Right renal cortex interstitium (tissue), 3 donors: ENCODE data around the gene SUPT6H. TPM values are rescaled to one million over a fixed set of nuclear protein-coding genes. Genes with fewer than 3 reads are reported as not detected.

Experiments
- DNase-seq, 3 donors: peaks; one replicate each; pipeline ENCODE4 v3.0.0-alpha.2; 2013; ENCODE audit warnings: low read depth in 3 of 3, low spot score in 2 of 3
- polyA plus RNA-seq, 3 donors: library from polyadenylated mRNA; unstranded; fragments of 120-200 nt; gene quantifications; one replicate each; pipeline ENCODE4 v1.2.1, GENCODE V29; 2013; ENCODE audit not compliant: insufficient read length in 3 of 3

Gene SUPT6H
- polyA plus RNA-seq, 3 donors, result 67.1 to 73.6 (median 69.9) TPM

- DNase-seq, result no peak
Observed at GRCh38 chr17:28700278-28700677, 38.3 kb downstream of the SUPT6H start.

- DNase-seq, result no peak
Observed at GRCh38 chr17:28700830-28701492, 39.0 kb downstream of the SUPT6H start.

GRCh38 chr17:28702026-28702751 is 40.2 kb downstream of the SUPT6H start:
- no peak for DNase-seq

DNA sequence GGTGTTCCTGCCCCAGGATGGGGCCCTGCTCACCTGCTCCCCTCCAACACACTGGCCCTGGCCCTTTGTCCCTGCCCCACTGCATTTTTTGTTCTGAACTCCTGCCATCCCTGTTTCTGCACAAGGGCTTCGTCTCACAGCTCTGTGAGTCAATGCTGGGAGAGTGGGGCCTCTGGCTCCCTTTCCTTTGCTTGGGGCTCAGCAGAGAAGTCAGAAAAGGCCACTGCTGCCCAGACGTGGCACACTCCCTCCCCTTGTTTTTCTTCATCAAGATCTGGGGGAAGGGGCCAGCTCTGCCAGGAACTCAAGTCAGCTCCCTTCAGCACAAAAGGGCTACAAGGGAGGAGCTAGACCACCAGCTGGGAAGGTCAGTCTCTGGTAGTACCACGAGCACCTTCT is 40.7 kb downstream of the SUPT6H start:
- no peak for DNase-seq

- no peak for DNase-seq
Observed at GRCh38 chr17:28703552-28704218, 41.7 kb downstream of the SUPT6H start.

DNA sequence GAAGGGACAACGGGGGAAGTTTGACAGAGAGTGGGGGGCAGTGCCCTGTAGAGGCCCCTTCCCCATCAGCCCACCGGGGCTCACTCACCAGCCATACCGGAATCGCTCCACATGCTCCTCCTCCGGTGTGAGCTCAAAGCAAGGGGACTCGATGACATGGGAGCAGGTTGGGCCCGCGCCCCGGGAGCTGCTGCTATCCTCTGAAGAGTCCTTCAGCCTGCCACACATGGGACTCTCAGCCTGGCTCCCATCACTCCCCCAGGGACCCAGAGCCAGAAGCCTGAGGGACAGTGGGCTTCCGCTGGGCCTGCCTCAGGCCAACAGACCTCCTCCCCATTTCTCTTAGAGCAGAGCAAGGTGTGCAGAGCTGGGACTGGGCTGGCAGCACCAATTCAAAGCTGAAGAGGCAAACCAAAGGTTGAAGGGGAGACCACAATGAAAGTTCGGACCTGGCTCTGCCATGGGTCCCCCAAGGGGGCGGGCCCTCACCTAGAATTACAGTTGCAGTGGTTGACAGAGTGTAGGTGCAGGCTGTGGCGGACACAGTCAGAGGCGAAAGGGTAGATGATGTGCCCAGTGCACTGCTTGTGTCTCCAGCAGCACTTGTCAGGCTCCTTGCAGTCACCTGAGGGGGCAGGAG is 42.3 kb downstream of the SUPT6H start:
- no peak for DNase-seq

GRCh38 chr17:28705074-28705659 is 43.2 kb downstream of the SUPT6H start:
- DNase-seq, result no peak

DNA sequence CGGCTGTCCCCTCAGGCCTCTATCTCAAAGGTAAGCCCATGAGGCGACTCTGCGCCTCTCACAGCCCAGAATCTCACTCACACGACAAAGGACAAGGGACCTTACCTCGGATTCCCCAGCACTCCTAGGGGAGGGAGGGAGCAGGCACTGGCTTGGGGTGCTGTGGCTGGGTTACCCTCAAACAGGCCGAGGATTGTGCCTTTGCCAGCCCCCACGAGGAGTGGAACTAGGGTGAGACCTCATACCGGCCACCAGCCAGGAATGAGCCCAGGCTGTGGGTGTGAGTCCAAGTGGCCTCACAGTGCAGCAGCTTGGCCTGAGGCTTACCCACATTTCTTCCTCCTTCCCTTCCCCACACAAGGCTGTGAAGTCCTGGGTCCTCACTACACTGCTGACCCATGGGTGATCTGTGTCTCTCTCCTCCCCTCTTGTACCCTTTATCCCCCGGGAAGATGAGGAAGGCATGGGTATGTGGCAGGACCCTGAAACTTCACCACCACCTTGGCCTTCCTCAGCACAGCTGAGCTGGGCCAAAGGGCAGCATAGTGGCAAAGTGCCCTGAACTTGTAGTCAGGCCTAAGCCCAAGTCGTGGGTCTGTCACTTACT is 43.8 kb downstream of the SUPT6H start:
- no peak for DNase-seq

DNA sequence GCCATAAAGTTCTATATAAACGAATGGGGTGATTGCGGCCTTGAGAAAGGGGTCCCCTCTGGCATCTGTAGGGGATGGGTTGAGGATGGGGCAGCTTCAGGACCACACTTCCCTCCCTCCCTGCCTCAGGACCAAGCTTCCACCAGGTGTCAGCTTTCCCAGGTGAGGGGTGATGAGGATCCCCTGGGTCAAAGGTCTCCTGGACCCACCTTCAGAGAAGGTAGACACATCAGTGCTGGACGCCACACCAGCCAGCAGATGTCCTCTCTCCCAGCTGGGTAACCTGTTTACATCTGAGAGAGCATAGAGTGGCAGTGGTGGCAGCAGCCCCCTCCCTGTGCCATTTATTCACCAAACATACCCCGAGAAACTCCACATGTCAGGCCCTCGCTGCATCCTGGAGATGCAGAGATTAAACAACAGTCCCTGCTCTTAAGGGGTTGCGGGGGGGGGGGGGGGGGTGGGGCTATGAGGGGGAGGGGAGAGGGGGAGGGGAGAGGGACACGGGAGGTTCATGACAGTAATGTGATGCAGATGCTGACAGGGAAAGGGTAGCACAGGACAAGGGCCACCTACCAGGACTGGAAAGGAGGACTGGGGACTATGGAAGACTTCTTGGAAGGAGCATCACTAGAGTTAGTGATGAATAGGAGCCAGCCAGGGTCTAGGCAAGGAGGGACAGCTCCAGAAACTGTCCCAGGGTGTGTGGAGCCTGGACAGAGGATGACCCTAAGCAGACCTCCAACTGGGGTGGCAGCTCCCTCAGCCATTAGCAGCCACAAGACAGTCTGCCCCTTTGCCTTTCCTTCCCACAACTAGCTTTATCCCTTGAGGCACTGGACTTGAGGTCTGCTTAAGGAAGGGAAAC is 44.7 kb downstream of the SUPT6H start:
- DNase-seq, result no peak

- no peak for DNase-seq
Observed at GRCh38 chr17:28707339-28707720, 45.3 kb downstream of the SUPT6H start.

GRCh38 chr17:28710861-28711722 is 49.1 kb downstream of the SUPT6H start:
- DNase-seq, result peak; percentile 70 to 85 (median 84)

- DNase-seq, result no peak
Observed at GRCh38 chr17:28711723-28712031, 49.7 kb downstream of the SUPT6H start, which contains the start of gene PROCA1. PROCA1 (minus strand) TSS chr17:28711888; CDS start chr17:28711660, 228 bp downstream.

- no peak for DNase-seq
Observed at GRCh38 chr17:28712032-28712704, 50.2 kb downstream of the SUPT6H start.

GRCh38 chr17:28712705-28713415 is 50.9 kb downstream of the SUPT6H start:
- no peak for DNase-seq

DNA sequence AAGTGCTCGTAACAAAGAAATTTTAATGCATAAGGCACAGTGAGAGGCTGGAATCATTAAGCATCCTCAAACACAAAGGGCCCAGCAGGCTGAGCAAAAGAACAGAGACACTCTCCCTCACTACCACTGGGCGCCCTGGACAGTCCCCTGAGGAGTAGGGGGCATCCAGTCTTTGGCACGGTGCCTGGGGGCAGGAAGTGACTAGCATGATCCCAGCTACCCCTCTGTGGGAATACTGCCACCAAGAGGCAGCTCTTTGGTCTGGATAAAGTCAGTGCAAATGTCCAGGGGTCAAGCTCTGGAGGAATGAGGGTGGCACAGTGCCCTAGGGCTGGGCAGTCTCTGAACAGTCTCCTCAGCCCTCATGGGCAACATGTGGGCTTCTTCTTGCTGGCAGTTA is 52.3 kb downstream of the SUPT6H start:
- DNase-seq, result no peak

- no peak for DNase-seq
Observed at GRCh38 chr17:28715217-28715616, 53.2 kb downstream of the SUPT6H start.

DNA sequence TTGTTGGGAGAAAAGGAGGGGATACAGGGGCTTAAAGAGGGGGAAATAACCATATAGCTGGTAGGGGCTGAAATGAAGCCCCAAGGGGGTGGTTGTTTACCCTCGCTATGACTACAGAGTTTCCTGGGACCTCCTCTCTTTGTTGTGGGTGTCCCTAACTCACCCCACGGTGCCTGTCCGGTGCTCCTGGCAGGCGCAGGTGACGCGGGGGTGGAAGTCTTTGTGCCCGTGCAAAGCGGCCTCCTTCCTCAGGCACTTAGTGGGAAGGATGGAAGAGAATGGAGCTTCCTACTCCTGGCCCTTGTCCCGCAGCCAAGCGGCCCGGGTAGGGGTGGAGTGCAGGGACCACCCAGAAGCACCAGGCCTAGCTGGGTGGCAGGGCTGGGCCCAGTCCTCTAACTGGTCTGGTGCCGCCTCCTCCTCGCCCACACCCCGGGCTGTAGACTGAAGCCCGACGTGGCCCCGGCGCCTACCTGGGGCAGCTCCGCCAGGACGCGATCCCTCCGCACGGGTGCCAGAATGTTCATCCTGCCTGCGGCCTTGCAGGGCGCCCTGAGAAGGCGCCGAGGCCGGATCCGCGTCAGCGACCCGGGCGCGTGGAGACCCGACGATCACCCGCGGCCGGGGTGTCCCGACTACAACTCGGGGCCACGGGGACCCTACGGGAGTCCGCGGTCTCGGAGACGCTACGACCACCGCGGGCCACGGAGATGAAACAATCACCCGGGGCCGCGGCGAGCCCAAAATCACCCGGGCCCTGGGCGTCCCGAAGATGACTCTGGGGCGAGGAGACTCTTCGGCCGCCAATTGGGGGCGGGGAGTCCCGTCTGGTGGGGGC is 55.0 kb downstream of the SUPT6H start:
- no peak for DNase-seq
